CD4-positive, alpha-beta T cell (primary cell): ENCODE data around the gene DICER1. TPM values are rescaled to one million over a fixed set of nuclear protein-coding genes. Genes with fewer than 3 reads are reported as not detected.

ENCODE experiments used
- ATAC-seq: fragments of 200-7000 bp; cut with Tn5 transposase; one replicate; pipeline ENCODE4 v1.10.0; 2022; ENCODE audit warnings: mild to moderate bottlenecking; ENCODE audit not compliant: poor library complexity
- CTCF ChIA-PET: fragments of 350-600 bp; sonication (Branson Sonifier 250); formaldehyde crosslinking; loops from one replicate; lab custom pipeline; 2021; ENCODE audit warnings: antibody characterized with exemption, inconsistent platforms; lab: Charles Lee
- POLR2A ChIA-PET: fragments of 350-600 bp; sonication (Branson Sonifier 250); formaldehyde crosslinking; loops from one replicate; lab custom pipeline; 2021; ENCODE audit warnings: antibody characterized with exemption, inconsistent platforms; lab: Charles Lee
- DNase-seq, 14 experiments: peaks; one replicate each; pipeline ENCODE4 v3.0.0-alpha.2; 2013 to 2020; ENCODE audit warnings: mixed read lengths in 2 of 14
- H3K27ac ChIP-seq, 2 donors: one replicate each; pipeline versions ENCODE4 v1.5.1 to v1.7.0; 2013; ENCODE audit warnings: low read length in 2 of 2, low read depth in 1 of 2, mild to moderate bottlenecking in 1 of 2
- H3K27me3 ChIP-seq, 2 experiments: 1 replicate in 1 of 2; 2 replicates in 1 of 2; pipeline versions ENCODE4 v1.6.1 to v1.7.0; 2013; ENCODE audit warnings: low read length in 2 of 2, control low read depth in 1 of 2, mild to moderate bottlenecking in 1 of 2, moderate library complexity in 1 of 2; ENCODE audit not compliant: insufficient read depth in 2 of 2, control insufficient read depth in 1 of 2
- H3K36me3 ChIP-seq: one replicate; pipeline ENCODE4 v1.6.1; 2013; ENCODE audit warnings: low read length, control low read depth; ENCODE audit not compliant: insufficient read depth
- H3K4me1 ChIP-seq: one replicate; pipeline ENCODE4 v1.6.1; 2013; ENCODE audit warnings: low read length, control low read depth; ENCODE audit not compliant: insufficient read depth
- H3K4me3 ChIP-seq: one replicate; pipeline ENCODE4 v1.5.1; 2013; ENCODE audit warnings: mild to moderate bottlenecking, low read length, moderate library complexity
- H3K9me3 ChIP-seq, 2 experiments: 1 replicate in 1 of 2; 2 replicates in 1 of 2; pipeline versions ENCODE4 v1.6.1 to v1.7.0; 2013; ENCODE audit warnings: low read length in 2 of 2, mild to moderate bottlenecking in 2 of 2, control low read depth in 1 of 2, moderate library complexity in 1 of 2; ENCODE audit not compliant: control insufficient read depth in 1 of 2, insufficient read depth in 1 of 2
- H3K27ac Mint-ChIP-seq: one replicate; pipeline ENCODE4 v1.8.0; 2020; ENCODE audit warnings: mixed read lengths
- H3K27me3 Mint-ChIP-seq: one replicate; pipeline ENCODE4 v1.8.0; 2021; ENCODE audit warnings: mixed read lengths
- H3K36me3 Mint-ChIP-seq: one replicate; pipeline ENCODE4 v1.8.0; 2021; ENCODE audit warnings: low read depth, mixed read lengths
- H3K4me1 Mint-ChIP-seq: one replicate; pipeline ENCODE4 v1.8.0; 2021; ENCODE audit warnings: low read depth, mixed read lengths
- H3K4me3 Mint-ChIP-seq: one replicate; pipeline ENCODE4 v1.8.0; 2020; ENCODE audit warnings: mild to moderate bottlenecking, mixed read lengths
- H3K9me3 Mint-ChIP-seq: one replicate; pipeline ENCODE4 v1.8.0; 2020; ENCODE audit warnings: mixed read lengths
- intact Hi-C, 2 experiments: fragments of 100-400 bp; cut with DNase I in 1 of 2; cut with micrococcal nuclease in 1 of 2; formaldehyde crosslinking; loops; one replicate each; pipeline versions ENCODE4 v1.15.1 to v1.9.0; 2023 to 2025; cut with DNase I, micrococcal nuclease
- total RNA-seq, 174 experiments: library from RNA in 2 of 174; stranded (reverse) in 2 of 174; gene quantifications; one replicate each; pipeline ENCODE4 v1.2.3 and lab custom pipeline; 2021 to 2026
- TF ChIP-seq, protein P1 (sequence below): fragments of 200-600 bp; IDR thresholded peaks from one replicate; pipeline ENCODE4 v1.8.0; 2022; ENCODE audit warnings: antibody characterized with exemption, mild to moderate bottlenecking

DICER1 gene
- total RNA-seq, 2 experiments from 2014 or later, result 53.7 to 66.0 TPM

DNA sequence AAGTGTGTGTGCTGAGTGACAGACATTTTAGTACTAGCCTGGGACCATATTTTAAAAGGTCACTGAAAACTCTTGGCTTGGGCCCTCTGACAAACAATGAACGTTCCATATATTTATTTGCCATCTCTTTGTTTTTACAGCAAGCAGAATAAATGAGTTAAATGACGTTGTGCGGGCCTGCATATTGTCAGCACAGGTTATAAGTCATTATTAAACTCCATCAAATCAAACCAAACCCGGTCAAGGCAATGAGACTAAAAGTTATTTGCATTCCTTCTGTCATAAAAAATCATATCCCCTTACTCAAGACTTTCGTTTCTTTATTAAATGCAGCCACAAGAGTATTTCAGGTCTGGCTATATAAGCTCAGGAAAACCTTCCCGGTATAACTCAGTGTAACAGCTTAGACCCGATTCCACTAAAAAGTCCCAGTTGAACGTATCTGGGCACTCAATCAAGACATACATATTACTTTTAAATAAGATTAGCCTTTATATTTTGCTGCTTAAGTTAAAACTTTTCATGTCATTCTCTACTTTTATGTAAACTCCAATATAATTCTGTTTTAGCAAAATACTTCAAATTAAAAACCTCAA, 84.9 kb downstream of the DICER1 start:
- TF ChIP-seq, protein P1, sequence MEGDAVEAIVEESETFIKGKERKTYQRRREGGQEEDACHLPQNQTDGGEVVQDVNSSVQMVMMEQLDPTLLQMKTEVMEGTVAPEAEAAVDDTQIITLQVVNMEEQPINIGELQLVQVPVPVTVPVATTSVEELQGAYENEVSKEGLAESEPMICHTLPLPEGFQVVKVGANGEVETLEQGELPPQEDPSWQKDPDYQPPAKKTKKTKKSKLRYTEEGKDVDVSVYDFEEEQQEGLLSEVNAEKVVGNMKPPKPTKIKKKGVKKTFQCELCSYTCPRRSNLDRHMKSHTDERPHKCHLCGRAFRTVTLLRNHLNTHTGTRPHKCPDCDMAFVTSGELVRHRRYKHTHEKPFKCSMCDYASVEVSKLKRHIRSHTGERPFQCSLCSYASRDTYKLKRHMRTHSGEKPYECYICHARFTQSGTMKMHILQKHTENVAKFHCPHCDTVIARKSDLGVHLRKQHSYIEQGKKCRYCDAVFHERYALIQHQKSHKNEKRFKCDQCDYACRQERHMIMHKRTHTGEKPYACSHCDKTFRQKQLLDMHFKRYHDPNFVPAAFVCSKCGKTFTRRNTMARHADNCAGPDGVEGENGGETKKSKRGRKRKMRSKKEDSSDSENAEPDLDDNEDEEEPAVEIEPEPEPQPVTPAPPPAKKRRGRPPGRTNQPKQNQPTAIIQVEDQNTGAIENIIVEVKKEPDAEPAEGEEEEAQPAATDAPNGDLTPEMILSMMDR, result no peak
- no peaks in the 10 kb centered on the region for H3K4me1 ChIP-seq
- H3K27me3 ChIP-seq, result peaks cover 7 to 11% of the 10 kb centered on the region in 2 experiments
- Mint-ChIP-seq H3K4me3 (no peak overlapping the region), H3K27ac (no peak overlapping the region), H3K9me3 (no peaks in the 10 kb centered on the region), H3K36me3 (no peaks in the 10 kb centered on the region), H3K4me1 (no peaks in the 10 kb centered on the region), H3K27me3 (peaks cover 29% of the 10 kb centered on the region)
- ATAC-seq (no peak), DNase-seq (no peak)
- no peak overlapping the region for H3K4me3 ChIP-seq
- intact Hi-C loops, result no loop called here
- ChIA-PET POLR2A (no interaction called here), CTCF (no interaction called here)
- H3K9me3 ChIP-seq, result no peaks in the 10 kb centered on the region
- H3K27ac ChIP-seq, result no peak overlapping the region
- no peaks in the 10 kb centered on the region for H3K36me3 ChIP-seq

DNA sequence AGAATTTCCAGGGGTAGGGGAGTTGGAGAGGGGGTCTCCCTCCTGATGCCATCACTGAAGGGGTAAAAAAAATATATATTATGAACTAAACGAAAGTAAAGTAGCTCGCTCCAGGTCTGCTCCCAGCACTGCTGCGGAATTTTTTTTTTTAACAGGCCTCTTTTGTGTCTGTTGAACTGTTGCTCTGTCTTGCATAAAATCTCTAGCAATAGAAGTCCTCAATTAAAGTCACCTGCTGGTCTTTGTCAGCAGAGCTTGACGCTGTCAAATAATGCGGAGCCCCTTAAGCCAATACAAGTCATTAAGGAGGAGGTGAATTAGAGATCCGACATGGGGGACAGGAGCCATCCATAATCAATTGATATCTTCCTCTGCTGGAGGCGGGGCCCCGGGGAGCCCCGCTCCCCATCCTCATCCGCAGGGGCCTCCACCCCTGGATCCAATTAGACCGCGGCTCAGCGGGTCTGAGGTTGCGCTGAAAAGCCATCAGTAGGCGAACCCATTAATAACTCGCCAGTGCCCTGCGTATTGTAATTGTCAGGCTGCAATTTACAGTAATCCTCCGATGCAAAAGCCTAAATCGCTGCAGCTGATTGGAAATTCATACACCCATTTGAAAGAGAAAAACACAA, 85.6 kb downstream of the DICER1 start:
- intact Hi-C loops, result no loop called here
- Histone ChIP-seq H3K36me3 (no peaks in the 10 kb centered on the region), H3K9me3 (no peaks in the 10 kb centered on the region), H3K4me1 (no peaks in the 10 kb centered on the region), H3K27me3 (peaks cover 5 to 11% of the 10 kb centered on the region in 2 experiments), H3K4me3 (no peak overlapping the region), H3K27ac (no peak overlapping the region)
- Mint-ChIP-seq H3K4me1 (no peaks in the 10 kb centered on the region), H3K27ac (no peak overlapping the region), H3K4me3 (no peak overlapping the region), H3K27me3 (peaks cover 28% of the 10 kb centered on the region), H3K9me3 (no peaks in the 10 kb centered on the region), H3K36me3 (no peaks in the 10 kb centered on the region)
- ChIA-PET POLR2A (no interaction called here), CTCF (no interaction called here)
- ATAC-seq, result no peak
- TF ChIP-seq, protein P1, result no peak
- DNase-seq, result no peak

DNA sequence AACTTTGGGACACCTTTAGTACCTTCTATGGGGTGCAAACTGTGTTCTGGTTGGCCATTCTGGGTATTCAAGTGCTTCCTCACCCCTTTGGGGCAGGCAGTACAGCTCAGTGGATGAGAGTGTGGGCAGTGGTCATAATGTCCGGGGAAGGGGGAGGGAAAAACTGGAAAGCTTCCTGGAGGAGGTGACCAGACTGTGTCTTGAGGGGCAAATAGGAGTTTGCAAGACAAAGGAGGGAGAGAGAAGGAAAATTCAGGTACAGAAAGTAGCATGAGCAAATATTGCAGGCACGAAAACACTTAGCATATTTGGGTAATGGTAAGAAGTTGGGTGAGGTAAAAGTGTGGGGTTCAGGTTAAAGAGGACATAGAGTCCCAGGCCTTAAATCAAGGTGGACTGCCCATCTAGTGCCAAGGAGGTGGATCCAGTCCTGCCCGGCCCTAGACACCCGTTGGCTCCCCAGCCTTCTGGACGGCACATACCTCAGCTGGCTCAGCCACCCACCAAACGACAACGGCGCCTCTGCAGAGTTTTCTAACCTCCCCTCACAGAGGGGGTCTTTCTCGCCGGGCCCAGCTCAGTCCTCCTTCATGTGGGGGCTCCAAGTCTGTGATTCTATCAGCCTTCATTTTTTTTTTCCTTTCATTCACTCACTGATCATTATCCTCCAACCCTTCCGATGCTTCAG, 86.4 kb downstream of the DICER1 start:
- H3K4me3 ChIP-seq, result no peak overlapping the region
- TF ChIP-seq, protein P1, result no peak
- intact Hi-C loops, result no loop called here
- DNase-seq (no peak), ATAC-seq (no peak)
- POLR2A ChIA-PET, result no interaction called here
- no peak overlapping the region for H3K27ac ChIP-seq
- no peaks in the 10 kb centered on the region for H3K4me1 ChIP-seq
- Mint-ChIP-seq H3K27me3 (peaks cover 20% of the 10 kb centered on the region), H3K4me1 (no peaks in the 10 kb centered on the region), H3K9me3 (no peaks in the 10 kb centered on the region), H3K27ac (no peak overlapping the region), H3K36me3 (no peaks in the 10 kb centered on the region), H3K4me3 (no peak overlapping the region)
- no peaks in the 10 kb centered on the region for H3K36me3 ChIP-seq
- H3K27me3 ChIP-seq, result peaks cover 5 to 11% of the 10 kb centered on the region in 2 experiments
- no peaks in the 10 kb centered on the region for H3K9me3 ChIP-seq
- CTCF ChIA-PET, result no interaction called here
